OCI-LY3 (cell line): ENCODE results near the gene DLGAP3.
"Not testable (repeated sequence)": the region's sequence is repeated elsewhere in the genome, so short reads cannot be mapped to it uniquely, and the experiment has no call there.

Experiments
- H2AFZ ChIP-seq: fragments of 200-600, 300-600 bp; shearing (Covaris generic); 2 replicates; pipeline ENCODE4 v1.6.0; 2014; ENCODE audit warnings: antibody characterized with exemption, low read depth, low read length
- H3K27ac ChIP-seq: fragments of 200-600, 300-600 bp; sonication (generic); 2 replicates; pipeline ENCODE4 v1.5.1; 2014; ENCODE audit warnings: mild to moderate bottlenecking, low read length, moderate library complexity, mixed read lengths
- H3K27me3 ChIP-seq: fragments of 200-600, 300-600 bp; sonication (generic); 2 replicates; pipeline ENCODE4 v1.6.1; 2014; ENCODE audit warnings: low read depth, low read length, mixed read lengths
- H3K36me3 ChIP-seq: fragments of 200-600, 300-600 bp; sonication (generic); replicated peaks from 2 replicates; pipeline ENCODE3; 2014; ENCODE audit warnings: low read depth, low read length, mixed read lengths
- H3K4me1 ChIP-seq: fragments of 300-600, 200-600 bp; sonication (generic); 2 replicates; pipeline ENCODE4 v1.6.1; 2014; ENCODE audit warnings: low read length, mixed read lengths
- H3K4me2 ChIP-seq: fragments of 200-600, 300-600 bp; sonication (generic); 2 replicates; pipeline ENCODE4 v1.6.1; 2014; ENCODE audit warnings: low read length, mixed read lengths
- H3K4me3 ChIP-seq: fragments of 300-600, 200-600 bp; sonication (generic); 2 replicates; pipeline ENCODE4 v1.5.1; 2014; ENCODE audit warnings: antibody characterized with exemption, mild to moderate bottlenecking, low read length, moderate library complexity
- H3K79me2 ChIP-seq: fragments of 300-600, 200-600 bp; shearing (Covaris generic); 2 replicates; pipeline ENCODE4 v1.6.1; 2014; ENCODE audit warnings: mild to moderate bottlenecking, low read length, mixed read lengths
- H3K9ac ChIP-seq: fragments of 300-600, 200-600 bp; shearing (Covaris generic); 2 replicates; pipeline ENCODE4 v1.6.0; 2014; ENCODE audit warnings: mild to moderate bottlenecking, low read length, moderate library complexity
- H3K9me3 ChIP-seq: fragments of 200-600, 300-600 bp; shearing (Covaris generic); 2 replicates; pipeline ENCODE4 v1.6.1; 2014; ENCODE audit warnings: low read length, mixed read lengths; ENCODE audit not compliant: insufficient read depth
- H4K20me1 ChIP-seq: fragments of 200-600, 300-600 bp; sonication (generic); 2 replicates; pipeline ENCODE4 v1.6.1; 2016; ENCODE audit warnings: low read length, mixed read lengths; ENCODE audit not compliant: insufficient read depth
- CTCF ChIP-seq: fragments of 200-600, 300-600 bp; sonication (generic); IDR thresholded peaks from 2 replicates; pipeline ENCODE4 v1.5.1; 2014; ENCODE audit warnings: antibody characterized with exemption, low read length, low read depth
- EZH2phosphoT487 ChIP-seq: fragments of 200-600 bp; shearing (Covaris generic); IDR thresholded peaks from 2 replicates; pipeline ENCODE4 v1.6.1; 2018; ENCODE audit warnings: antibody characterized with exemption, mixed run types, low read depth

Gene DLGAP3

GRCh38 chr1:34973326-34973725 is 43.9 kb upstream of the DLGAP3 start:
- H3K27ac ChIP-seq, result no peak overlapping the region
- no peaks in the 10 kb centered on the region for H3K9me3 ChIP-seq
- H3K27me3 ChIP-seq, result no peaks in the 10 kb centered on the region
- H3K36me3 ChIP-seq, result no peaks in the 10 kb centered on the region
- no peak overlapping the region for H3K9ac ChIP-seq
- peaks cover 8% of the 10 kb centered on the region for H3K4me1 ChIP-seq
- no peak for TF ChIP-seq EZH2phosphoT487
- no peak for TF ChIP-seq CTCF
- H3K79me2 ChIP-seq, result no peaks in the 10 kb centered on the region
- H2AFZ ChIP-seq, result no peak overlapping the region
- no peaks in the 10 kb centered on the region for H4K20me1 ChIP-seq
- no peak overlapping the region for H3K4me2 ChIP-seq
- H3K4me3 ChIP-seq, result no peak overlapping the region

- Histone ChIP-seq H3K36me3 (no peaks in the 10 kb centered on the region), H3K4me1 (peaks cover 8% of the 10 kb centered on the region), H3K27ac (no peak overlapping the region), H3K9me3 (no peaks in the 10 kb centered on the region), H3K4me3 (no peak overlapping the region), H3K9ac (no peak overlapping the region), H3K79me2 (no peaks in the 10 kb centered on the region), H4K20me1 (no peaks in the 10 kb centered on the region), H3K4me2 (no peak overlapping the region), H3K27me3 (no peaks in the 10 kb centered on the region), H2AFZ (no peak overlapping the region)
- TF ChIP-seq CTCF (no peak), EZH2phosphoT487 (no peak)
Observed at GRCh38 chr1:34970829-34971228, 41.4 kb upstream of the DLGAP3 start.

GRCh38 chr1:34970220-34970735 is 40.8 kb upstream of the DLGAP3 start:
- Histone ChIP-seq H3K27me3 (no peaks in the 10 kb centered on the region), H3K79me2 (no peaks in the 10 kb centered on the region), H4K20me1 (no peaks in the 10 kb centered on the region), H3K4me1 (peaks cover 8% of the 10 kb centered on the region), H3K27ac (no peak overlapping the region), H3K9me3 (no peaks in the 10 kb centered on the region), H3K4me3 (no peak overlapping the region), H3K4me2 (peak overlapping the region; percentile 20), H3K9ac (no peak overlapping the region), H2AFZ (no peak overlapping the region), H3K36me3 (no peaks in the 10 kb centered on the region)
- TF ChIP-seq EZH2phosphoT487 (no peak), CTCF (no peak)

- not testable (repeated sequence) for H3K4me3 ChIP-seq, H3K9me3 ChIP-seq, H3K79me2 ChIP-seq, H3K4me1 ChIP-seq, H3K27me3 ChIP-seq, H3K36me3 ChIP-seq, H4K20me1 ChIP-seq, H3K27ac ChIP-seq, H3K9ac ChIP-seq, H3K4me2 ChIP-seq, H2AFZ ChIP-seq
Observed at GRCh38 chr1:34968297-34968696, 38.8 kb upstream of the DLGAP3 start.

GRCh38 chr1:34967672-34968071 is 38.2 kb upstream of the DLGAP3 start:
- not testable (repeated sequence) for H3K36me3 ChIP-seq, H3K4me1 ChIP-seq, H3K4me2 ChIP-seq, H3K9me3 ChIP-seq, H3K27me3 ChIP-seq, H3K79me2 ChIP-seq, H3K27ac ChIP-seq, H2AFZ ChIP-seq, H3K4me3 ChIP-seq, H4K20me1 ChIP-seq, H3K9ac ChIP-seq
